OCI-LY7 (cell line): ENCODE data around the gene PPP1CA.

Experiments
- CTCF ChIP-seq: fragments of 200-600 bp; sonication (generic); conservative IDR thresholded peaks from 2 replicates; pipeline ENCODE4 v1.5.1; 2014; ENCODE audit warnings: mild to moderate bottlenecking, antibody characterized with exemption, low read length, moderate library complexity, mixed read lengths
- EZH2phosphoT487 ChIP-seq: fragments of 200-600 bp; sonication (generic); IDR thresholded peaks from 2 replicates; pipeline ENCODE4 v1.6.1; 2018; ENCODE audit warnings: low read depth, borderline replicate concordance, mild to moderate bottlenecking, mixed run types, antibody characterized with exemption, low read length, moderate library complexity, mixed read lengths

GRCh38 chr11:67420646-67421429 is 19.2 kb upstream of the PPP1CA start:
- TF ChIP-seq CTCF: no peak
- TF ChIP-seq EZH2phosphoT487: no peak
